GM21825 (cell line): Measurements from ENCODE around the gene SYT12.
"Not testable (repeated sequence)": the region's sequence is repeated elsewhere in the genome, so short reads cannot be mapped to it uniquely, and the experiment has no call there.

ENCODE experiments used
- ATAC-seq: cut with Tn5 transposase; IDR thresholded peaks from one replicate; pipeline ENCODE4 v1.9.1; 2021; ENCODE audit warnings: mild to moderate bottlenecking, moderate library complexity; ENCODE audit not compliant: unreplicated experiment

The SYT12 gene, protein sequence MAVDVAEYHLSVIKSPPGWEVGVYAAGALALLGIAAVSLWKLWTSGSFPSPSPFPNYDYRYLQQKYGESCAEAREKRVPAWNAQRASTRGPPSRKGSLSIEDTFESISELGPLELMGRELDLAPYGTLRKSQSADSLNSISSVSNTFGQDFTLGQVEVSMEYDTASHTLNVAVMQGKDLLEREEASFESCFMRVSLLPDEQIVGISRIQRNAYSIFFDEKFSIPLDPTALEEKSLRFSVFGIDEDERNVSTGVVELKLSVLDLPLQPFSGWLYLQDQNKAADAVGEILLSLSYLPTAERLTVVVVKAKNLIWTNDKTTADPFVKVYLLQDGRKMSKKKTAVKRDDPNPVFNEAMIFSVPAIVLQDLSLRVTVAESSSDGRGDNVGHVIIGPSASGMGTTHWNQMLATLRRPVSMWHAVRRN

DNA sequence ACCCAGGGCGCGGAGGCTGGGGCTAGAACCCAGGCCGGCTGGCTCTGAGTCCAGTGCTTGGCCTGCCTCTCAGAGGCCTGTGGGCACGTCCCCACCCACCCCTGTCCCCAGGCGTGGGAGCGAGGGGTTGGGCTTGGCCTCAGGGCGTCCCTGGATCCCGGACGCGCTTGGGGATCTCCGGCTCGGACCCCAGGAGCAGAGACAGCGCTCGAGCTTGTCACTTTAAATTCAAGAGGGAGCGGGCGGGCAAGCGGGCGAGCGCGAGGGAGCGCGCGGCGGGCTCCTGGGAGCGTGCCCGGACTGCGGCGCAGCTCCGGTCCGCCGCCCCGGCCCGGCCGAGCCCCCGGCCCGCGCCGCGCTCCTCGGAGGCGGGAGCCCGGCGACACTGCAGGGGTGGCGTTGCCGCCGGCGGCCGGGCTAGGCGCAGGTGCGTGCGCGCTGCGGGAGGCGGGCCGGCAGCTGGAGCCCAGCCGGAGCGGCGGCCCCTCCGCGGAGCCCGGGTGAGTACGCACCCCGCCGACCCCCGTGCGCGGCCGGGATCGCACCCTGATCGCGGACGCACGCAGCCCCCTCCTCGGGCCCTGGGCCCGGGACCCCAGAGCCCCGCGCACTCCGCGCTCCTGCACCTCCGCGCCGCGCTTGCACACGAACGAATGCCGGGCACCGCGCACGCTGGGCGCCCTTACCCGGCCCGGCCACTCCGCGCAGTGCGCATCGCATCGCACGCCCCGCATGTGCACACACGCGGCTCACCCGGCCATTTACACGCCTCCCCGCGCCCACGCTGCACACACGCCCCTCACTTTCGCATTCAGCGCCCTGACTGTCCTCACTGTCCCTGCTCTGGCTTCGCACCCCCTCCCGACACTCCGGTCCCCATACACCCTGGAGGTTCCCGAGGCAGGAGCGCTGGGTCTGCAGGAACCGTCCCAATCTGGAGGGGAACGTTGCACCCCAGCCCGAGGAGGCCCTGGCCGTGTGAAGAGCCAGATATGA, at the start of gene SYT12:
Gene SYT12, plus strand, starts transcription at position 174 of the 996 bp plus-strand sequence. CDS start 7,011 bp downstream, outside the sequence.
- no peak for ATAC-seq

DNA sequence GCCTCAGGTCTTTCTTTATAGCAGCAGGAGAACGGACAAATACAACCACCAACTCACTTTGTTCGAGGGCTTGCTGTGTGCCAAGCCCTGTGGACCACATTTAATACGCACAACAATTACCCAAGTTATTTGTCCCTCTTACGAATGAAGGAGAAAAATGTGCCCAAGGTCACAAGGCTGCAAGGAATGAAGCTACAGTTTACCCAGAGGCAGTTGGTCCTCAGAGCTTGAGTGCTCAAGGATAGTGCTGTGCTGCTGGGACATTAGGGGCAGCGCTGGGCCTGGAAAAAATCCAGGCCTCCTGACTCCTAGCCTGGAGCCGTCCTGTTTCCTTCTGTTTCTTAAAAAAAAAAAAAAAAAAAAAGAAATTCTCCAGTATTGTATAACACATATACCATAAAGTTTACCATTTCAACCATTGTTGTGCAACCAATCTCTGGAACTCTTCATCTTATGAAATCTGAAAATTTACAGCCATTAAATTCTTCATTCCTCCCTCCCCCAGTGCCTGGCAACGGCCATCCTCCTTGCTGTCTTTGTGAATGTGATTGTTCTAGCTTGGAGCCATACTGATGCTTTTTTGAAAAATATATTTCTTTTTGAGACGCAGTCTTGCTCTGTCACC, 48.9 kb upstream of the SYT12 start:
- no peak for ATAC-seq

DNA sequence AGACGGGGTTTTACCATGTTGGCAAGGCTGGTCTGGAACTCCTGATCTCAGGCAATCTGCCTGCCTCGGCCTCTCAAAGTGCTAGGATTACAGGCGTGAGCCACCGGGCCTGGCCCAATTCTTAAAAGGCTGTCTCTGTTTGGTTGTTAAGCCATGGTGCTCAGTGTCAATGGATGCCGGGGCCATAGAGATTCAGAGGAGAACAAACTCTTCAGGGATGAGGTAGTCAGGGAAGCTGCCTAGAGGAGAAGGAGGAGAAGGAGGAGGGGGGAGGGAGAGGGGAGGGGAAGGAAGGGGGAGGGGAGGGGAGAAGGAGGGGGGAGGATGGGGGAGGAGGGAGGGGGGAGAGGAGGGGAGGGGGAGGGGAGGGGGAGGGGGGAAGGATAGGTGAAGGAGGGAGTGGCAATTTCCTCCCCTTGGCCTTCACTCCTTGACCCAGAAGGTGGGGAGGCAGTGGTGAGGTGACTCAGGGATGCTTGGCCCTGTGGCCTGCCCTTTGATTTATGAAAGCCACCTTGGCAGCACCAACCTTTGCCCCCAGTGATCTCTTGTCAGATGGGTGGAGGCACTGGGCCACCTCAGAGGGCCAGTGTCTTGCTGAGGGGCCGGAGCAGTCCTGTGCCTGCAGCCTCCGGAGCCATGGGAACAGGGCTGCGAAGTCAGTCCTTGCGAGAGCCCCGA, 48.1 kb upstream of the SYT12 start, which contains the start of gene C11orf86:
Gene C11orf86, plus strand, starts transcription at position 581 of the 681 bp plus-strand sequence. Its CDS starts 59 bp downstream, at position 640.
- ATAC-seq: no peak

DNA sequence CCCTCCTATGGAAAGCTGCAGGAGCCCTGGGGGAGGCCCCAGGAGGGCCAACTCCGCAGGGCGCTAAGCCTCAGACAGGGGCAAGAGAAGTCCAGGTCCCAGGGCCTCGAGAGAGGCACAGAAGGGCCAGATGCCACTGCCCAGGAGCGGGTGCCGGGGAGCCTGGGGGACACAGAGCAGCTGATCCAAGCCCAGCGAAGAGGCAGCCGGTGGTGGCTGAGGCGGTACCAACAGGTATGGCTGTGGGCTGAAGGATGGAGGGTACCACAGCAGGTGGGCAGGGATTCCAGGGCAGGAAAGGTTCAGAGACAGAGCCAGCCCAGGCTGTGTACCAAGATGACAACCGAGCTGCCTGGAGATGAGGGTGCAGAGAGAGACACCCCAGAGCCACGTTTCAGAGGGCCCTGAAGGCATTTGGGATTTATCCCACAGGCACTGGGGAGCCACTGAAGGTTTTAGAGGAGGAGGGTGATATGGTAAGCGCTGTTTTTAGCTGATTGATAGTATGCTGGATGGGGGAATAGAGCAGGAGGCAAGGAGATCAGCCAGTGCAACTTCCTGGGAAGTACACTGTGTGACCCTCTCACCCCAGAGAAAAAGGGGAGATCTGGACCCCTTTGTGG, 47.4 kb upstream of the SYT12 start:
- ATAC-seq: no peak

DNA sequence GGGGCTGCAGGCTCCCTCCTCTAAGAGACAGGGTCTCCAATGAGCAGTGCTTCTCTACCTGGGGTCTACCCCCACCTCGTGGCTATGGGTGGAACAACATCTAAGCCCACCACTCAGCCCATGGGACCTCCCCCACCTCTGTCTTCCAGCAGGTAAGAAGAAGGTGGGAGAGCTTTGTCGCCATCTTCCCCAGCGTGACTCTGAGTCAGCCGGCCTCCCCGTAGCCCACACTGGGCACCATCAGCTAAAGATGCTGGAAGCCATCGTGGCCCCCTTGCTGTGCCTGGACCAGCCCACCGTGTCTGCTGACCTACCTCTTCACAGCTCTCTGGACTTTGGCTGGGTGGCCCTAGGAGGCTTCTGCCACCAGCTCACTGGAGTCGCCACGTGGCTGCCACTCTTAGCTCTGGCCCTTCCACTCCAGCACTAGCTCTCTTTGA, 46.9 kb upstream of the SYT12 start:
- ATAC-seq: no peak

DNA sequence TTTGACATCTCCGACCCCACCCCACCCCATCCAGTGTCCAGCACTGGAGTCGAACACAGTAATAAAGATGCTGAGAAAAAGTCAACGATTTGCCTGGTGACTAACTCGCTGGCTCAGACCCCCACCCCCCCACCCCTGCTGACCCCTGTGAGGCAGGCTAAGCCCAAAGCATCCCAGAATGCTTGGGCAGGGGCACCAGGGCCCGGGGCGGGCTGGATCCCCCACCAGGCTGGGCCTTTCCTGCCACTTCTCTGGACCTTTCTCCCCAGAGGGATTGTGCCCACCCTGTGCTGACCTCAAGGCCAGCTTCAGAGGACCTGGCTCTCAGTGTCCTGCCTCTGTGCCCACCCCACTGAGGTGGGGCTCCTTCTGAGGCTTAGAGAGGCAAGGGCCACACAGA, 46.0 kb upstream of the SYT12 start:
- no peak for ATAC-seq

DNA sequence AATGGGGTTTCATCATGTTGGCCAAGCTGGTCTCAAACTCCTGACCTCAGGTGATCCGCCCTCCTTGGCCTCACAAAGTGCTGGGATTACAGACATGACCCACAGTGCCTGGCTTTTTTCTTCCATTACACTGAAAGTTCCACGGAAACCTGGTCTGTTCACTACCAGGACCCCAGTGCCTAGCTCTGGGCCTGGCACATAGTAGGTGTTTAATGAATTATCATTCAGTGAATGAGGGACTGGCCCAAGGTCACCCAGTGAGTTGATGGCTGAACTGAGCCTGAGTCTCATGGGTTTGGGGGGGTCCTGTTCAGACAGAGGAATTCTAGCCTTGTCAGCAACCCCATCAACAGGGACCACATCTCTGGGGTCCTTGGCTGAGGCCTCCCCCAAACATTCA, 44.7 kb upstream of the SYT12 start:
- no peak for ATAC-seq

DNA sequence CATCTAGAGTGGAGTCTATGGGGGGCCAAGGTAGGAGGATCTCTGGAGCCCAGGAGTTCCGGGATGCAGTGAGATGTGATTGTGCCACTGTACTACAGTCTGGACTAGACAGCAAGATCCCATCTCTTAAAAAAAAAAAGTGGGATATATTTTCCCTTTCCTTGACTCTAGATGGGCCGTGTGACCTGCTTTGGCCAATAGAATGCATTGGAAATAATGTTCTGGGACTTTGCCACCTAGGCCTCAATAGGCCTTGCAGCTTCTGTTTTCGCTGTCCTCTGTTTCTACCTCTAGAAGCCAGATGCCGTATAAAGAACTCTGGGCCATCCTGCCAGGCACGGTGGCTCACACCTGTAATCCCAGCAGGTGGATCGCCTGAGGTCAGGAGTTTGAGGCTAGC, 44.2 kb upstream of the SYT12 start:
- no peak for ATAC-seq

DNA sequence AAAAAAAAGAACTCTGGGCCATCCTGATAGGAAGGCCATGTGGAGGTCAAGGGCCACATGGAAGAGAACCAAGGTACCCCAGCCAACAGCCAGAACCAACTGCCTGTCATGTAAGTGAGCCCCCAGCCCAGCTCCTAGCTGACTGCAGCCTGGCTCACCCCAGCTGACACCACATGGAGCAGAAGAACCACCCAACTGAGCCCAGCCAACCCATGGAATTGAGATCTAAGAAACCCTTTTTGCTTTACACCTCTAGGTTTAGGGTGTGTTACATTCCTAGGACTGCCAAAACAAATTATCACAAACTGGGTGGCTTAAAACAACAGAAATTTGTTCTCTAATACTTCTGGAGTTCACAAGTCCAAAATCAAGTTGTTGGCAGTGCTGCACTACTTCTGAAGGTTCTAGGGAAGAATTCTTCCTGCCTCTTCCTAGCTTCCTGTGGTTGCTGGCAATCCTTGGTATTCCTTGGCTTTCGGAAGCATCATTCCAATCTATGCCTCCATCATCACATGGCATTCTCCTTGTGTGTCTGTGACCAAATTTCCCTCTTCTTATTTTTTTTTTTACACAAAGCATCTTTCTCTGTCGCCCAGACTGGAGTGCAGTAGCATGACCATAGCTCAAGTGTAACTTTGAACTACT, 43.5 kb upstream of the SYT12 start:
- ATAC-seq: no peak

DNA sequence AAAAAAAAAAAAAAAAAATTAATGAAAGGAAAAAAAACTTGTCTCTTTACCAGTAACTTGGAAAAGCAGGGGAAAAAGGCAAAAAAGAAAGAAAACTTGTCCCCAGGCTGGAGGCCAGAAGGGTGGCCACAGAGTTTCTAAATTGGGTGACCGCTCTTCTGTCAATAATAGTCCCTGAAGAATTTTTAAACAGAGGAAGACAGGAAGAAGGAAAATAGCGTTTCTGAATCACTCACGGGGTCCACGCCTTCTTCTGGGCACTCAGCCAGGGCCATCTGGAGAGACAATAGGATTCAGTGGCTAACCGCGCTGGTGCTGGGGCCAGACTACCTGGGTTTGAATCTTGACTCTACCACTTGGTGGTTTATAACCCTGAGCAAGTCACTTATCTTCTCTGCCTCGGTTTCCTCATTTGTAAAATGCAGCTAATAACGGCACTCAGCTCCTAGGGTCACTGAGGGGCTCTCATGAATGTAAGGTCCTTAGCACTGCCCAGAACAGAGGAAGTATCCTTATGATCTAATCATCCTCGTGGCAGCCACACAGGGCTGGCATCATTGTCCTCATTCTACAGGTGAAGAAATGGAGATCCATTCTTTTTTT, 40.9 kb upstream of the SYT12 start:
- ATAC-seq: no peak

DNA sequence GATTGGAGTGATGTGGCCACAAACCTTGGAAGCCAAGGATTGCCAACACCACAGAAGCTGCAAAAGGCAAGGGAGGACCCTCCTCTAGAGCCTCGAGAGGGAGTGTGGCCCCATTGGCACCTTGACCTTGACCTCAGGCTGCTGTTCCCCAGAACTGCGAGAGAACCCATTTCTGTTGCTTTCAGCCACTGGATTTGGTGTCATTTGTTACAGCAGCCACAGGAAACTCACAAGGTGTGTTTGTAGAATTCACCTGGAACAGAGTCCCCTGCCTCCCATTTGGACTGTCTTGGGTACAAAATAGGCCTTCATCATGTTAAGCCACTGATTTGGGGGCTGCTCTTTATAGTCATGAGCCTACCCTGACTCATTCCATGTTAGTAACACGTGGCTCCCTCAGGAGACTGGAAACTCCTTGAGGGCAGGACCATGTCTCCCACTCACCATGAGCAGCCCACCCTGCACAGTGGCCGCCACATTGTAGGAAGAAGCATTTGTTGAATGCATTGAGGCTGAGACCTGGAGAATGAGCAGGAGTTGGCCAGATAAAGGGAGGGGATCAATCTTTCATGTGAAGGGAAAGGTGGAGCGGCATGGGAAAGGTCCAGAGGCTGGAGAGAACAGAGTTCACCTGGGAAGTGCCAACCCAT, 39.5 kb upstream of the SYT12 start:
- ATAC-seq: no peak

DNA sequence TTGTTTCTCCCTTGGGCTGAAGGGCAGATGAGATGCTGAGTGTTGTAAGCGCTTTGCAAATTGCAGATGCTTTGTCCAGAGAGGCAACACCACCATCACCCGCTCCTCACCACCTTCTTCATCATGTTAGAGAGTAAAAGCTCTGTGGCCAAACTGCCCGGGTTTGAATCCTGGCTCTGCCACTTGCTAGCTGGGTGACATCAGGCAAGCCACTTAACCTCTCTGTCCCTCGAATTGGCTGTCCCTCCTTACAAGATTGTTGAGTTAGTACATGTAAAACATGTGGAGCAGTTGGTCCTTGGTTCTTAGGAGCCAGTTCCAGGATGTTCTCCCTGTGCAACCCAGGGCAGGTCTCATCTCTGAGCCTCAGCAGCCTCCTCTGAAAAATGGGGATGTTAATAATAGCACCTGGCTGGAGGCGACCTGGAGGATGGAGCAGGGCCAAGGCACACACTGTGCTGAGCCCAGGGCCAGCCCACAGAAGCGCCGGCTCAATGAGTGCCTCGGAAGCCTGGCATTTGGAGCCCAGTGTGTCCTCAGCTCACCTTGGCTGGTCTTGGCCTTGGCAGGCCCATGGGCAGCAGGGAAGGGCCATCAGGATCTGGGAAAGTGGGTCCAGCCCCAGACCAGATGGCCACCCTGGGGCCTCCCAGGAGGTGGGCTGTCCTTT, 37.3 kb upstream of the SYT12 start:
- no peak for ATAC-seq

DNA sequence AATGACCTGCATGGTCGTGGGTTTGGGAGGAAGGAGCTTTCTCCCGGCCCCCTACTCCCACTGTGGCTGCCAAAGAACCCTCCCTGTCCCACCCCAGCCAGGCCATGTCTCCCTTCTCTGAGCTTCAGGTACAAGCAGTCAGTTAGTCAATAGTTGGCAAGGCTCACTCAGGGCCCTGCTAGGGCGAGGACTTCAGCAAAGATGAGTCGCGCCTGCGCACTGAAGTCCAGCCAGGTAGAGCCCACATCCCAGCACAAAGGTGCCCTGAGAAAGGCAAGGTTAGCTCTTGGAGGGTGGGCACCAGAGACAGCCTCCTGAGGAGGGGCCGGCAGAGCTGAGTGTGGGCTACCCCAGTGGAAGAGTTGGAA, 36.8 kb upstream of the SYT12 start:
- ATAC-seq: no peak

DNA sequence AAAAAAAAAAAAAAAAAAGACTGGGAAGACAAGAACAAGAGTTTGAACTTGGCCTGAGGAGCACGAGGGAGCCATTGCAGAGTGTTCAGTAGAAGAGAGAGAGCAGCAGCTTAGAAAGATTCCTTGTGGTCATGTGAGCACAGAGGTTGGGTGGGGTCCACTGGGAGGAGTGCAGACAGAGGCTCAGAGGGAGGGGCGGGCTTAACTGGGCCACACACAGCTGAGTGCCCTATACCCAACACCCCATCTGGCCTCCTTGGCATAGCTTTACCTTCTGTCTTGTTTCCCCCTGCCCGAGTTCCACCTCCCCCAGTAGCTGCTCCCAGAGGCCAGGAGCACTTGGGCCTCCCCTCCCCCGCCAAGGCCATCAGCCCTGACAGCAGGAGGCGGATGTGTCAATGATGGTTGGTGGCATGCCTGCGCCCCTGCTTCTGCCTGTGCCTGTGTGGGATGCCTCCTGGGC, 35.7 kb upstream of the SYT12 start:
- ATAC-seq: no peak

DNA sequence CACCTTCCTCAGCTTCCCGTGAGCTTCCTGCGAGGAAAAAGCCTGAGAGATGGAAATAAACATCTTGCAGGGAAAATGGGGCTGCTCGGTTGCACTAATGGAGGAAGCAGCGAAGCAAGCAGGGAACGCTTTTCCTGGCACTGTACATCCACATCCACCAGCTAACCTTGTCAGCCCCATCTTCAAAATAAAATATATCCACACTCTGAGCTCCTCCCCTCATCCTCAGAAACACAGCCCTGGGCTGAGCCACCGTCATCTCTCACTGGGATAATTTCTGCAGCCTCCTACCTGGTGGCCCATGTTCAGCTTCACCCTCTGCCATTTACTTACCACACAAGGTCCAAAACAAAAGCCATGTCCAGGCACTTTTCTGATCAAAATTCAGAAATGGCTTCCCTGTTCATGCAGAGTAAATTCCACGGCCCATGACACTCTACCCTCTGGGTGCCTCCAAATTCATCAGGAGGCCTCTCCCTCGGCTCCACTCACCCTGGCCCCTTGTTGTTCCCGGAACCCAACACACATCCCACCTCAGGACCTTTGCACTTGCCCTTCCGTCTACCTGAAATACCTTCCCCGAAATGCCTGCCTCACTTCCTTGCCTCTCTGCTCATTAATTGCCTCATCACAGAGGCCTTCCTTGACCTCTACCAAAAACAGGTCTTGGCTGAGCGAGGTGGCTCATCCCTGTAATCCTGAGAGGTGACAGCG, 34.9 kb upstream of the SYT12 start:
- ATAC-seq: no peak

DNA sequence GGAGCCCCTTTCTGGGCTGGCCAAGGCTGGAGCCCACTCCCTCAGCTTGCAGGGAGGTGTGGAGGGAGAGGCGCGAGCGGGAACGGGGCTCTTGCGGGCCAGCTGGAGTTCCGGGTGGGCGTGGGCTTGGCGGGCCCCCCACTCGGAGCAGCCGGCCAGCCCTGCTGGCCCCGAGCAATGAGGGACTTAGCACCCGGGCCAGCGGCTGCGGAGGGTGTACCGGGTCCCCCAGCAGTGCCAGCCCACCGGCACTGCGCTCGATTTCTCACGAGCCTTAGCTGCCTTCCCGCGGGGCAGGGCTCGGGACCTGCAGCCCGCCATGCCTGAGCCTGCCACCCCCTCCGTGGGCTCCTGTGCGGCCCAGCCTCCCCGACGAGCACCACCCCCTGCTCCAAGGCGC, 34.2 kb upstream of the SYT12 start:
- ATAC-seq: not testable (repeated sequence)

DNA sequence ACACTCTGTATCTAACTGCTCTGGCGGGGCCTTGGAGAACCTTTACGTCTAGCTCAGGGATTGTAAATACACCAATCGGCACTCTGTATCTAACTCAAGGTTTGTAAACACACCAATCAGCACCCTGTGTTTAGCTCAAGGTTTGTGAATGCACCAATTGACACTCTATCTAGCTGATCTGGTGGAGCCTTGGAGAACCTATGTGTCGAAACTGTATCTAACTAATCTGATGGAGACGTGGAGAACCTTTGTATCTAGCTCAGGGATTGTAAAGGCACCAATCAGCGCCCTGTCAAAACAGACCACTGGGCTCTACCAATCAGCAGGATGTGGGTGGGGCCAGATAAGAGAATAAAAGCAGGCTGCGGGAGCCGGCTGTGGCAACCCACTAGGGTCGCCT, 33.6 kb upstream of the SYT12 start:
- not testable (repeated sequence) for ATAC-seq
